Endothelial cell (in vitro differentiated cells): ENCODE data around the gene CCL1. TPM values are rescaled to one million over a fixed set of nuclear protein-coding genes. Genes with fewer than 3 reads are reported as not detected.

ENCODE experiments used
- DNase-seq: peaks from one replicate; pipeline ENCODE4 v3.0.0; 2021; ENCODE audit warnings: low spot score
- H3K27ac Mint-ChIP-seq: one replicate; pipeline ENCODE4 v1.8.0; 2021; ENCODE audit warnings: mixed read lengths, inconsistent platforms; ENCODE audit not compliant: unreplicated experiment
- H3K27me3 Mint-ChIP-seq: one replicate; pipeline ENCODE4 v1.8.0; 2021; ENCODE audit warnings: mild to moderate bottlenecking, moderate library complexity, mixed read lengths, inconsistent platforms; ENCODE audit not compliant: unreplicated experiment
- H3K36me3 Mint-ChIP-seq: one replicate; pipeline ENCODE4 v1.8.0; 2021; ENCODE audit warnings: mild to moderate bottlenecking, low read depth, mixed read lengths, inconsistent platforms; ENCODE audit not compliant: unreplicated experiment
- H3K4me1 Mint-ChIP-seq: one replicate; pipeline ENCODE4 v1.8.0; 2021; ENCODE audit warnings: mild to moderate bottlenecking, mixed read lengths, inconsistent platforms; ENCODE audit not compliant: unreplicated experiment
- H3K4me3 Mint-ChIP-seq: one replicate; pipeline ENCODE4 v1.8.0; 2021; ENCODE audit warnings: mild to moderate bottlenecking, mixed read lengths, inconsistent platforms; ENCODE audit not compliant: unreplicated experiment
- H3K9me3 Mint-ChIP-seq: one replicate; pipeline ENCODE4 v1.8.0; 2021; ENCODE audit warnings: mixed read lengths, inconsistent platforms; ENCODE audit not compliant: unreplicated experiment
- total RNA-seq: library from RNA; stranded (reverse); fragmentation: NEBNext Ultra II Directional; extraction: Animal tissue kit (Norgen Biotek cat#: 25700); gene quantifications from one replicate; pipeline ENCODE4 v1.2.1, GENCODE V29; 2021; ENCODE audit not compliant: unreplicated experiment
- TF ChIP-seq, protein P1 (sequence below): fragments of 200-600 bp; sonication (generic); IDR thresholded peaks from one replicate; pipeline ENCODE4 v1.5.0; 2021; ENCODE audit warnings: antibody characterized with exemption; ENCODE audit not compliant: unreplicated experiment

The CCL1 gene
- total RNA-seq, 1 donor from 2014 or later: not detected

DNA sequence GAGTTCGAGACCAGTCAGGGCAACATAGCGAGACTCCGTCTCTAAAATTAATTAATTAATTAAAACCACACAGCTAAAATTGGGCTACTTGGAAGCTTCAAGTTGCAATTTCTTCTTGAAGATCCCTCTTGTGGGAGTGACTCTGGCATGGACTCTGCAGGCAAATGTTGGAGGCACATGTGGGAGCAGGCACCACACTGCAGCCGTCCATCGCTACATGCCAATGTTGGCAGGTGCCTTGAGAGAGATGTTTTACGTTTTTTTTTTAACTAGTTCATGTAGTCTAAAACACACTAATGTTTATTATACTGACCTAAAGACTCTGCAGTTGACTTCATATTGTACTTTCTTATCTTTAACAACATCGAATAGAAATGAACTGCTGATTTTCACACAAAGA, 51.7 kb downstream of the CCL1 start:
- no peak overlapping the region for H3K27ac Mint-ChIP-seq
- H3K4me1 Mint-ChIP-seq: no peaks in the 10 kb centered on the region
- H3K9me3 Mint-ChIP-seq: no peaks in the 10 kb centered on the region
- TF ChIP-seq, protein P1, sequence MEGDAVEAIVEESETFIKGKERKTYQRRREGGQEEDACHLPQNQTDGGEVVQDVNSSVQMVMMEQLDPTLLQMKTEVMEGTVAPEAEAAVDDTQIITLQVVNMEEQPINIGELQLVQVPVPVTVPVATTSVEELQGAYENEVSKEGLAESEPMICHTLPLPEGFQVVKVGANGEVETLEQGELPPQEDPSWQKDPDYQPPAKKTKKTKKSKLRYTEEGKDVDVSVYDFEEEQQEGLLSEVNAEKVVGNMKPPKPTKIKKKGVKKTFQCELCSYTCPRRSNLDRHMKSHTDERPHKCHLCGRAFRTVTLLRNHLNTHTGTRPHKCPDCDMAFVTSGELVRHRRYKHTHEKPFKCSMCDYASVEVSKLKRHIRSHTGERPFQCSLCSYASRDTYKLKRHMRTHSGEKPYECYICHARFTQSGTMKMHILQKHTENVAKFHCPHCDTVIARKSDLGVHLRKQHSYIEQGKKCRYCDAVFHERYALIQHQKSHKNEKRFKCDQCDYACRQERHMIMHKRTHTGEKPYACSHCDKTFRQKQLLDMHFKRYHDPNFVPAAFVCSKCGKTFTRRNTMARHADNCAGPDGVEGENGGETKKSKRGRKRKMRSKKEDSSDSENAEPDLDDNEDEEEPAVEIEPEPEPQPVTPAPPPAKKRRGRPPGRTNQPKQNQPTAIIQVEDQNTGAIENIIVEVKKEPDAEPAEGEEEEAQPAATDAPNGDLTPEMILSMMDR: no peak
- no peak for DNase-seq
- no peaks in the 10 kb centered on the region for H3K36me3 Mint-ChIP-seq
- H3K27me3 Mint-ChIP-seq: no peaks in the 10 kb centered on the region
- H3K4me3 Mint-ChIP-seq: no peak overlapping the region

Other genes starting within 250 kb of the CCL1 start
- 1.4 TPM for gene CCL2, start 107.9 kb downstream of the CCL1 start, total RNA-seq
- not detected for gene CCL7, start 93.0 kb downstream of the CCL1 start, total RNA-seq
- not detected for gene CCL11, start 77.5 kb downstream of the CCL1 start, total RNA-seq
- not detected for gene CCL8, start 43.8 kb downstream of the CCL1 start, total RNA-seq
- not detected for gene CCL13, start 6.8 kb downstream of the CCL1 start, total RNA-seq
- gene TMEM132E, start 216.3 kb upstream of the CCL1 start, total RNA-seq: 0.08 TPM